HG03469 (cell line): ENCODE measurements around the gene CUBN.

Experiments used
- ATAC-seq: cut with Tn5 transposase; IDR thresholded peaks from one replicate; pipeline ENCODE4 v1.9.1; 2021; ENCODE audit warnings: mild to moderate bottlenecking, moderate library complexity, moderate number of reproducible peaks; ENCODE audit not compliant: unreplicated experiment

Gene CUBN

DNA sequence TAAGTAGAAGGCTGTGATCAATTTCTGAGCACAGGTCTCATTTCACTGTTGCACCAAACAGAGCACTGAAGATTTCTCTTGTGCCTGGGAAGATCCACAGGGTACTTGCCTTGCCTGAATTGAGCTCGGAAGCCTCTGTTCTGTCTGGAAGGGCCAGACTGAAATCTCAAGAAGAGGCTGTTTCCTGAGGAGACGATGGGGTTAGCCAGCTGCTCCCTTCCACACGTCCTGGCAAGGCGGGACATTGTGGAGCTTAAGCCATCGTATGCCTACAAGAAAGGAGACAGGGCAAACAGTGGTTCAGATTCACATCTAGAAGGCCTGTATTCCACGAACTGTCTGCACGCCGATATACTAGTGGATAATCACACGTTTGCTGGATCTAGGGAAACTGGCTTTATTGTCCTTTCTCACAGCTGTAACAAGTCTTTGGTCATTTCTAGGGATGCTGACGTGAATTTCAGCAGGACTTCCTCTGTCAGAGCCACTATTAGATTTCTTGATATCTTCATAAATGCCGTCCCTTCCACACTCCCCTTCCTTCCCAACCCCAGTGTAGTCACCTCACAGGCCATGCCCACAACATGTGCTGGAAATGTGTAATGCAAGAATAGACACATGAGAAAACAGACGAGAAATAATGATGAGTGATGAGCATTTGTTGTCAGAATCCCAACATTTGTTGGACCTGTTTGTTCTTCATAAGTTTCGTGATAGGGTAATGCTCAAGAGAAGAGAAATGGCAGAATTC, 175.2 kb downstream of the CUBN start:
- ATAC-seq = no peak

DNA sequence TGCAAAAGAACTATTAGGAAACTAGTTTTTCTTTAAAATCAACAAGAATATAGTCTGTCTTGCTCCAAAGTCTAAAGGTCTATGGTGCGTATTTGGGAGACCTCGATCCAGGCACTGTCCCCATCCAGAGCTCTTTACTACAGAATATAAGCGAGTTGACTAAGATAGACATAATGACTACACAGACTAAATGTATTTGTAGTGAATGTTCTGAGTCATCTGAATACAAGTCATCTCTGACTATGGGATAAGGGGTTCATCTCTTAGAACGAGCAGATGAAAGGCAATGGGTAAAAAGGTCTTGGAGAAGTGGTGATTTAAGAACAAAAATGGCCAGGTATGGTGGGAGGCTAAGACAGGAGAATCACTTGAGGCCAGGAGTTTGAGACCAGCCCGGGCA, 176.3 kb downstream of the CUBN start:
- no peak for ATAC-seq

DNA sequence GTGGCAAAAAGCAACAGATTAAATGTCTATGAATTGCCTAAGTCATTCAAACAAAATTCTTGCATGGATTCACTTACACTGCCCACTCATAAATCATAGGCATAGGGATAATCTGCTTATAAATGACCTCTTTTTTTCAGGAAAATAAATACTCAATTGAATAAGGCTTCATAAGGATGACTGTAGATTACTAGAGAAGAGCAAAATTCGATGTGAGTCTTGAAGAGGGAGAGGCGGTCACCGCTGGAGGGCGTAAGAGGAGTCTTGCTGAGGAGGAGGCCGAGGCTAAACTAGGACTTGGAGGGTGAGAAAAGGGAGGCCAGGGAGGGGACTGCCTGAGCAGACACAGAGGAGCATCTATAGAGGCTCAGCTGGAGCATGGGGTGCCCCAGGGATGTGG, 177.0 kb downstream of the CUBN start:
- no peak for ATAC-seq

DNA sequence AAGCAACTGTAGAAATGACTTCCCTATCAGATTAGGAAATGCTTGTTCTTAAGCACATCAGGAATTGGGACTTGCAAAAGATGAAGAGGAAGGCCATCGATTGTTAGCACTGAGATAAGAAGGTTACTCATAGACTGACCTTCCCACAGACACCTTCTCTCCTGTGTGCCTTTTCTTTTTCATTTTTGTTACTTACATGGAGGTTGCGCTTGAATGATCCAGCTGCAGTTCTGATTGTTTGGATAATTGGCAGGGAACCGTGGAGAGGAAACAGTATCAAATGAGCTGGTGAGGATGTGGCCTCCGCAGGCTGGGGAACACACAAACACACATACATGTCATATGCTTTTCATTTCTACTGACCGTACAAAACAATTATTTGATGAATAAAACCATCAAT, 177.5 kb downstream of the CUBN start:
- no peak for ATAC-seq

DNA sequence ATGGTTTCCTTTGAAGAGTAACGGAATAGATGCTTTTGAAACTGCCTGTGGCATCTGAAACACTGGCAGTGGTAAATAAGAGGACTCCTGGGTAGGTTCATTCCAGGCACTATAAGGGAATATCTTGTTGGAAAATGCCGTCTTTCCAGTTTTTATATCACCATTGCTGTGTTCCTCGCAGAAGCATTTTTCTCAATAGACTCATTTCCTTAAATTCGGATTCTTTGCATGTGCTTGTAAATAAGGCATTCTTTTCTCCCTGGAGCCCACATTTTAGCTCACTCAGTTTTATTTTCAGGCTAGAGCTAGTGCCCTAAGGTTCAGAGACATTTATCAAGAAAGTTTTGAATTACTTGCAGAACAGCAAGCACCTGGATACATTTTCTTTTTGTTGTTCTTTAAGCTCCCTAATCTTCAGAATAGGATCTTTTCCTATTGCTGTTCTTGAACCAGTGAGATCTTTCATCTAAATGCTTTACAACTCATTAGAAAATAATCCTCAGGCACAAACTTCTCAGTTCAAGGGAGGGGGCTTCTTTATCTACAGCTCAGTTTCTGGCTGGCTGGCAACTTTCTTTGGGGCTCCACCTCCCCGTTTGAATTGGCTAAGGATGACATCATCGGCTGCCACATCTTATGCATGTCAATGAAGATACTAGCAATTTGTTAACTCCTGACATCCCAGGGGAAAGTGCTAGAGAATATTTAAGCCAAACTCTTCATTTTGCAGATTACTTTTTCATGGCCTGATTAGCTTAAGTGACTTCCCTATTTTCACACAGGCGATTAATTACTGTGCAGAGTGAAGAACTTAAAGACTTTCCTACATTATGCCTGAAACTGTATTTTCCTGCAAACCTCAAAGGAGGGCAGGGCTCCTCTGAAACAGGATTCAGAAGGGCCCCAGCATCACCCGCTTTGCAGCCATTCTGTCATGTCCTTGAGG, 178.7 kb downstream of the CUBN start:
- no peak for ATAC-seq

DNA sequence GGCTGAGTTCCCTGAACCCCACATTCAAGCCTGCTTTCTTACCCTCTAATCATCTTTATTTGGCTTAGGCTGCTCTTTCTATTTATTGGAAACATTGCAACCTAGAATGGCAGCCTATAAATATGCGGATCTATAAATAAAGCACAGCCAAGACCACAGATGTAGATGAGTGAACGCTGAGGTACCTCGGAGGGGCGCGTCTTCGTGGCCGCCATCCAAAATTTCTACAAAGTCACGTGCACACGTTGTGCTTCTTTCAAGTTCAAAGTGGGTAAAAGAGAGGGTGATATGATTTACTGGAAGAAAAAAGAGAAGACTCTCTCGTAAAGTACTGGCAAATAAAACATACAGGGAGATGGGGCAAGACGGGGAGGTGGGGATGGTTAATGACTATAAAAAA, 179.8 kb downstream of the CUBN start:
- ATAC-seq = no peak

DNA sequence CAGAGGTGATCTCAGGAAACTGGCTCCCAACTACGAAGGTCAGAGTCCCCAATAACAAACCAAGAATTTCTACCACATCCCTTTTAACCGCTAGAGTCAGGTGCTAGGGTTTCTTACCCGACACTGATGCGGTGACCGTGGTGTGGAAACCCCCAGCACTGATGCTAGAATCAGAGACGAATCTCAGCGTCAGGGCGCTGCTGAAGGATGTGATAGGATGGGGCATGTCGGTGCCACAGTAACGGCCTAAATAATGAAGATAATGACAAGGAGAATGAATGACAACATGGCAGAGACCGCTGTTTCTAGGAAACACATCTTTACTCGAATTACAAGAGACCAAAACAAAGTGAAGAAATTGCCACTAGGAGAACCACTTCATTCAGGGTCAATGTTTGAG, 181.2 kb downstream of the CUBN start:
- ATAC-seq = no peak

DNA sequence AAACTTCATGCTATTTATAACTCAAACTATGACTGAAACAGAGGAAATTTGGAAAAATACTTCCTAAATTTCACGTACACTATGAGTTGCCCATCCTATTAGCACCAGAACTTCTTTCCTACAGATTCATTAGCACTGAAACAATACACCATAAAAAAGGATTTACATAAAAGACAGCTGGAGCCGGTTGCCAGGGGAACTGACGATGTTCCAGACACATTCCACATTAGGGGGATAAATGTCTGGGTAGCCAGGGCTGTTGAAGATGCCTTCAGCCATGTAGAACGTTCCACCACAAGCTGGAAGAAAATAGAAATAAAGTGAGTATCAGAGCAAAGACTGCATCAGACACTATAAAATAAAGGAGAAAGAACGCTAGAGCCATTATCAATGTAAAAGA, 182.5 kb downstream of the CUBN start:
- ATAC-seq = no peak

DNA sequence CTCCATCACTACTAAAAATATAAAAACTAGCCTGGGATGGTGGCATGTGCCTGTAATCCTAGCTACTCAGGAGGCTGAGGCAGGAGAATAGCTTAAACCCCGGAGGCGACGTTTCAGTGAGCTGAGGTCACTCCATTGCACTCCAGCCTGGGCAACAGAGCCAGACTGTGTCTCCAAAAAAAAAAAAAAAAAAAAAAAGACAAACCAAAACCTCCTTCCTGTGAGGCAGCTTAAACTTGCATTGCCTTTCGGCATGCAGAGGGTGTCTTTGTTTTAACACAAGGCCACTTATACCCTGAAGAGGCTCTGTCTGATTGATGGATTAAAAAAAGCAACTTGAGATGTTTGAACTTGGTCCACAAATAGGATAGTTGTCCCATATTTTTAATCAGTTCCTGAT, 184.0 kb downstream of the CUBN start:
- ATAC-seq = no peak

DNA sequence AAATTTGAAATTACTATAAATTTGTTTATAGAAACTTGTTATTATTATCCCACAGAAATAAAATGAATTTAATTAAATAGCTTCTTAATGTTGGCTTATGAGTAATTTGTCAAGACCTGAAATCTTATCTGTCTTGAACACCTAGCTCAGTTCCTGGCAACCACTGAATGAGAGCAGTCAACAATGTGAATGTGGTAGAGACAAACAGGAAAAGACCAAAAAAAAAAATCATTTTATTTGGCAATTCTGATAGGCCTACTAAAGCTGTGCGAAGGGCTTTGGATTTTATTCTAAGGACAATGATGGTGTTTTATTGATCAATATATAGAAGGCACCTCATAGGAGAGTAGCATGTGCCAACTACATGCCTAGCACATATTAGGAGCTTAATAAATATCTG, 184.6 kb downstream of the CUBN start:
- no peak for ATAC-seq

DNA sequence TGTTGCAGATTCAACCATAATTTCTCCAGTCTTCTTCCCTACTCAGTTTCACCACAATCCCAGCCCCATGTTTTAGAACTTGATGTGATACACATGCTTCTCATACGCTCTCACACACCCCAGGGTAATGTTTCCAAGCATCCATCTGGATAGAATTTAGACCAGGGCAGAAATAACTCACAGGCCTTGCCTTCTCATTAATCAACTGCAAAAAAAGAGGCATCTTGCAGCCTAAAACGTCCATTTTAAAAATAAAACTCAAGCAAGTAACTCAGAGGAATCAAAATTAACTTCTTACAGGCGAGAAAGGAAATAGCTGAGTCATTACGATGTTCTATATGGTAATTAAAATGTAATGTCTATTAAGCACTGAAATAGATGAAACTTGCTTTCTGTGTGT, 185.2 kb downstream of the CUBN start:
- no peak for ATAC-seq

DNA sequence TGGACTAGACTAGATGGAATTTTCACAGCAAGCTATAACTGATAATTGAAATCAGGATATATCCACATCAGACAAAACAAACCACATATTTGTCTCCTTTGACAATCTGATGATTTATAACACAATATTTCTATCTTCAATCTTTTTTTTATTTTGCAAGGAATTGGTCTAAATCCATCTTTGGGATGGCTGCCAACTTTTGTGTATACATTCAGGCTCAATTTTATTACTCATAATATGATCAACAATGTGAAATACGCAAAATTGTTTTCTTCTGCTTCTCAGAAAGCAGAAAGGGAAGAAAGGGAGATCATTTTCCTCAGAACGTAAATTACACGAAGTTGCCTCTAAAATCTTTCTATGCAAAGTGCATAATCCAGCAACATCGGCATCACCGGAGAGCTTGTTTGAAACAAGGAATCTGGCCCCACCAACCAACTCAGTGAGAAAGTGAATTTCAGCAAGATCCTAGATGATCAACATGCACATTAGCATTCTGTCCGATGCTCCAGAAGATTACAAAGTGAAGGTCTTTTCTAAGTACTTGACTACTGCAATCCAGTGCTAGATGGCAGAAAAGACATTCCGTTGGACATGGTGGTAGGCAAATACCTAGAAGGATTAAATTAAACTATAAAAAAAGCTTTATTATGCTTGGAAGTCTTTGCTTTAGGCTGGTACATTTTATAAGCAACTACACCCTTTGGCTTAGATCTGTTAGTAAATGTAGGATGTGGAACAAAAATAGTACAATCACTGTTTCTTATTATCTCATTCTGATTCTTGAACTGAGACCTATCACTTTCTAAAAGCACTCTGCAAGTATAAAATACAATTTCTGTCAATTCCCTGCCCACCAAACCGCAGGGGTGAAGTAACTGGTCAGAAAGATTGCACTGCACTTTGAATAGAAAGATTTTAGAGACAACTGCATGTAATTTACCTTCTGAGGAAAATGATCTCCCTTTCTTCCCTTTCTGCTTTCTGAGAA, 186.0 kb downstream of the CUBN start:
- no peak for ATAC-seq

DNA sequence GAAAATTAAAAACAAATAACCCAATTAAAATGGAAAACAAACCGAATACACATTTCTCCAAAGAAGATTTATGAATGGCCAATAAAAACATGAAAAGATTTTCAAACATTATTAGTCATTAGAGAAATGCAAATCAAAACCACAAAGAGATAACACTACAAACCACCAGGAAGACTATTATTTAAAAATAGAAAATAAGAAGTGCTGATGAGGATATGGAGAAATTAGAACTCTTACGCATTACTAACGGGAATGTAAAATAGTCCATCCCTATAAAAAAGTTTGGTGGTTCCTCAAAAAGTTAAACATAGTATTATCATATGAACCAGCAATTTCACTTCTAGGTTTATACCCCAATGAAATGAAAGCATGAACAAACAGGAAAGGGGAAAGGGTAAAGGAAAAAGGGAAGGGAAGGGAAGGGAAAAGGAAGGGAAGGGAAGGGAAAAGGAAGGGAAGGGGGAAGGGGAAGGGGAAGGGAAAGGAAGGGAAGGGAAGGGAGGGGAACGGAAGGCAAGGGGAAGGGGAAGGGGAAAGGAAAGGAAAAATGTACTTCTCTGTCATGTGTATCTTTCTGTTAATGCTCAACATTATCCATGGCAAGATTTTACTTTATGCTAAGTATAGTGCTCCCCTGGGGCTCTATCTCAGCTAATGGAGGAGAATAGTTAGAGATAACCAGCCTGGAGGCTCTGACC, 187.1 kb downstream of the CUBN start:
- no peak for ATAC-seq

DNA sequence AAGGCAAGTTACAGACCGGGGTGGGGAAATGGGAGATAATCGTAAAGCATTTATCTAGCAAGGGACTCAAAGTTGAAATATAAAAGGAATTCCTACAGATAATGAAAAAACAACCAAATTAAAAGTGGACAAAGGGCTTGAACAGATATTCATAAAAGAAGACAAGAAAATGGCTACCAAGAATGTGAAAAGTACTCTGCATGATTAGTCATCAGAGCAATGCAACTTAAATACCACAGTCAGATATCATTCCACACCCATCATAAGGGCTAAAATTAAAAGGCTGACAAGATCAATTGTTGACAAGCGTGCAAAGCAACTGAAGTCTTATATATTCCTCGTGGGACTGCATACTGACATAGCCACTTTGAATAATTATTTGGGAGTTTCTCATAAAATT, 187.7 kb downstream of the CUBN start:
- no peak for ATAC-seq

DNA sequence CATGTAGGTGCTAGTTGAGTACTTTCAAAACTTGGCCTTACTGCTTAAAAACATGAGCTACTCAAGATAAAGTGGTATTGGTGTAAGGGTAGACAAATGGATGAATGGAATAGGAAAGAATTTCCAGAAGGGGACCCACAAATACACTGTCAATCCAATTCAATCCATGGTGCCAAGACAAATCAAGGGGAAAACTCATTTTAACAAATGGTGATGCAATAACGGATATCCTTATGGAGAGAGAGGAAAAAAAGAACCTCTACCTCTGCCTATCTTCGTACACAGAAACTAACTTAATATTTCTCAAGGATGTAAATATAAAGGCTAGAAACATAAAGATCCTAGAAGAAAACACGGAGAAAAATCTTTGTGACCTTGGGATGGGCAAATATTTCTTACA, 188.5 kb downstream of the CUBN start:
- no peak for ATAC-seq

DNA sequence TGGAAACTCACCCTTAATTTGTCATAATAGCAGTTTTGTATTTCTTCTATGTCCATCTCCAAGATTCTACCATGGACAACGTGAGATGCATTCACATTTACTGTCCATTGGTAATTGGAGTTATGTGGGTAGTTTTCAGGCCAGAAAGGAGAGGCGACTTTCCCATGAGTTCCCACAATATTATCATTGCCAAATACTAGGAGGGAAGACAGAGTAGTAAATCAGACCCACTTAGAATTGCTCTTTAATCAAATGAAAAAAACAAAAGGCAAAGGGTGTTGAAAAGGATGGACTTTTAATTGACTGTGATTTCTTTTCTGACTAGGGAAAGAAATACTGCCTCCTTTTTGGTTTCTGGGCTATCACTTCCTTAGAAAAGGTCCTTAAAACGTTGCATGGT, 190.7 kb downstream of the CUBN start:
- no peak for ATAC-seq

DNA sequence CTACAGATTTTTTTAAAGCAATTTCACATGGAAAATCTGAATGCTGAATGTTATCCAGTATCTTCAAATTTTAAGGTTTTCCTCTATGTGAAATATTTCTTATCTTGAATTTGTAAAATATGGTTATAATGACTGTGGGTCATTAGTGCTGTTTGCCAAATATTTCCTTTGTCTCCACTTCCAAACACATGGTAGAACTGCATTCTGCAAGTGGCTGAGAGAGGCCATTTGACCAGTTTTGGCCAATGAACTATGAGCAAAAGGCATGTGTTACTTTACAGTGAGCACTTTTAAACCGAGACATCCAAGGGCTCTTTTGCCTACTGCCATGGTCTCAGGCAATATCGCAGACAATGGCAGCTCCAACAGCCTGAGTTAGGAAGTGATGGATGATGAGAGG, 195.2 kb downstream of the CUBN start:
- ATAC-seq = no peak

DNA sequence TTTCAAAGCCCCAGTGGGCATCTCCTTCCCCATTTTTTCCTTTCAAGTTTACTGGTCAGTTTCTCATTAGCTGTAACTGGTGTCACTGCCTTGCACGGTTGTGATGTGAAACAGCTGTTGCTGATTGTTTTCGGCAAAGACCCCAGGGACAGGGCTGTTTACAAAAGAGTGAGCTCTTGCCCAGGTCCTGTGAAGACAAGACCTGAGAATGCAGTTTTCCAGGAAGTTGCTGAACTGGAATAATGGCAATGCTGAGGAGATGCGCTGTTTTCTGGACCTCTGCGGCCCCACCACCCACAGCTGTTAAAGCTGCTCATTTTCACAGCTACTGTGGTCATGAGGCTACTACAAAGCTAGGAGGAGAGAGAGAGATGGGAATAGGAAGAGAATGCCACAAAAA, 195.8 kb downstream of the CUBN start:
- ATAC-seq = no peak

DNA sequence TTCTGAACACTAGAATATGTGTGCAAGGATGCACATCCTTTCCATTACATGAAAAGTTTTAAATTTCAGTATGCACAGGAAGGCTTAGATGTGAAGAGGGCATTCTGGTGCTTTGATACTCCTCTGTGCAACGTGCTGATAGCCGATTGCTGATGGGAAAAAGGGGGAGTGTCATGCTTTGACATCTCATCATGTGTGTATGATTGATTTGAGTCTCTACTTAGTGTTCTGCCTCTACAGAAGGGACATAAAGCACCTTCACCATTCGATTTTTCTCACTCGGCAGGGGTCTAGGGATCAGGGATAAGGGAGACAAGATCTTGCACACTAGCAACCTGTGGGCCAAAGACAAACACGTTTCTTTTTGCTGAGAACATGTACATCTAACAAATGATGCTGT, 197.7 kb downstream of the CUBN start:
- no peak for ATAC-seq

DNA sequence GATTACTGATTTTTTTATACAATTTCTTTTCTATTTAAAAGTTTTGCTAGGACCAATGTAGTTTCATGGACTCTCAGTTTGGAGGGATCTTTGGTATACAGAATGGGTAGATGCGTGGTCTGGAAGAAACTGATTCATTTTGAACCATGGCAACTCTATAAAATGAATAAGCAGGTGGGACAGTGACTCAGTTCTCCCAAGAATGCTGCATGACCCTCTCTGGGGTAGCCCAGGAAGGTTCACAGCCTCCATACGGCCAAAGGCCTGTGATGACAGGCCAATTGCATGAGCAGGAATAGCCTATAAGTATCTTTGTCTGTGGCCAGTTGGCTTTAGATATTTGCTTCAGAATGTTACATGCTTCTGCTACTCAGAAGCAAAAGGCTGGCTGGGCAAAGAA, 199.1 kb downstream of the CUBN start:
- ATAC-seq = no peak
